GM18868 (cell line): Measurements from ENCODE around the gene CEP131.

Source experiments
- ATAC-seq: cut with Tn5 transposase; IDR thresholded peaks from one replicate; pipeline ENCODE4 v1.9.1; 2021; ENCODE audit warnings: mild to moderate bottlenecking, moderate library complexity; ENCODE audit not compliant: unreplicated experiment

CEP131 gene

GRCh38 chr17:81222906-81223761, at the start of gene CEP131:
TSS of gene CEP131 (minus strand) at chr17:81222965. CDS start at chr17:81220056, 2,909 bp downstream.
- peak; percentile 88 for ATAC-seq

DNA sequence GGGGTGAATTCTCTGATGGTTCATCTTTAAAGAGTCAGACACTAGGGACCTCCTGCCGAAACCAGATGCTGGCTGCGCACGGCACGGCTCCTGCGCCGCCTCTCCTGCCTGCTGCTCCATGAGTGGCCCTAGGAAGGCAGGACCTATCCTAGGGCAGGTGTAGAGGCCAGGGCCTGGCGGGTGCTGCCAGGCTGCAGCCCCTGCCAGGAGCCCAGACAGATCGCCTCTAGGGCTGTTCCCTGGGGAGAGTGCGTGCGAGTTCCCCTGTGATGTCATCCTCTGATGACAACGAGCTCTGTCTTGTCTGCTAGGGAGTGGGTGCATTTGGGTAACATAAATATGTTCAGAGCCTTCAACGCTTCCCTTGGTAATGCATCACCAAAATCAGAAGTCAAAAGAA, 48.5 kb upstream of the CEP131 start:
- ATAC-seq = no peak

DNA sequence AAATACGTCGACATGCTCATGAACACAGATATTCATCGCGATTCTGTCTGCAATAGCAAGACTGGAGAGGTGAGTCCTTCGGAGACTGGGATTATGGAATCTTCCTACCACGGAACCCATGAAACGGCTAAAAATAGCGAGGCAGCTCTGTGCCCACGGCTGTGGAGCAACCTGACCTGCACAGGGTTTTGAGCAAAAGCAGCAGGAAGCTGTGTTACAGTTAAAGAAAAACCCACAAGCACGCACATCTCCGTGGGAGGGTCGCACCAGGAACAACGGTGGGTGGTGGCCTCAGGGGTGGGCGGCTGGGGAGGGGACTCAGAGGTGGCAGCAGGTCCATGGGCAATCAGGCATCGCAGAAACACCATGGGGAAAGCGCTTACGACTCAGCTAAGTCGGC, 47.5 kb upstream of the CEP131 start:
- no peak for ATAC-seq

DNA sequence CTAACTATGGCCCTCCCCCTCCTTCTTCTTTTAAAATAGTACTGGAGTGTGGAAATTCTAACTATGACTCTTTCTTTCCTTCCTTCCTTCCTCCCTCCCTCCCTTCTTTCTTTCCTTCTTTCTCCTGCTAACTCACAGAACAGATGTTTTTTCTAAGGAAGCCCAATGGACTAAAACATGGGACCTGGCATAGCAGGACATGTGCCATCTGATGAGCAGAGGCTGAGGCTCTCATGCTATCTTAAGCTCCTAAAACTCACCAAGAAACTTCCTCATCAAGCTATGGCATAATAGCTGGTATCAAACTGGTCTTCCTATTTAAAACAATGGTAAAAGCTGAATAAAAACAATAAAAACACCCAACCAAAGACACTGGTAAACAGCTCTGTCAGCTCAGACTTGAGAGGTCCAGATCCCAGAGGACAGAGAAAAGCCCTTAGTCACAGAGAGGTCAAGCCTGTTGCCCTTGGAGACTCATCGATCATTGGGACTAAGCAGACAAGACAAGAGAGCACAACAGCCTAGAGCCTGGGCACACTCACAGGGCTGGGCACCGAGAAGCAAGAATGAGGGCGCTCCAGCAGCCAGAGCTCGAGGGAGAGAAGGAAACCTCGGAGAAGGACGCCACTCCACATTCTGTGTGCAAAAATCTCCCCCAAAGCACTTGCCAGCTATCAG, 44.8 kb upstream of the CEP131 start:
- ATAC-seq = no peak

DNA sequence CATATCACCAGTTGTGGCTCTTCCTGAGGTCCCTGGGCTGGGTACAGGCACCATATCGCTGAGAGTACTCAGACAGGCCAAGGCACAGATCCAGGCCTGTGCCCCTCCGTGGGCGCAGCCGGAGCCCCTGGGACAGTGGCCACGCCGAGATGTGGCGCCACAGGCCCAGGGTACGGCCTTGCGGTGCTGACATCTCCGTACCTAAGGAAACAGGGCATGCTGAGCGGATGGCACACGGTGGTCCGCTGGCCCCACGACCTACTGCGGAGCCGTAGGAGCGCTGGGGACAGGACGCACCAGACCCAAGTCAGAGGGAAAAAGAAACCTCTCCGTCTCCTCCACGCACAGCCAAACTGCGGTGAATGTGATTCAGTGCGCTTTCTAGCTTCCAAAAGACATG, 42.8 kb upstream of the CEP131 start:
- no peak for ATAC-seq

- no peak for ATAC-seq
Observed at GRCh38 chr17:81264640-81265039, 41.9 kb upstream of the CEP131 start.

DNA sequence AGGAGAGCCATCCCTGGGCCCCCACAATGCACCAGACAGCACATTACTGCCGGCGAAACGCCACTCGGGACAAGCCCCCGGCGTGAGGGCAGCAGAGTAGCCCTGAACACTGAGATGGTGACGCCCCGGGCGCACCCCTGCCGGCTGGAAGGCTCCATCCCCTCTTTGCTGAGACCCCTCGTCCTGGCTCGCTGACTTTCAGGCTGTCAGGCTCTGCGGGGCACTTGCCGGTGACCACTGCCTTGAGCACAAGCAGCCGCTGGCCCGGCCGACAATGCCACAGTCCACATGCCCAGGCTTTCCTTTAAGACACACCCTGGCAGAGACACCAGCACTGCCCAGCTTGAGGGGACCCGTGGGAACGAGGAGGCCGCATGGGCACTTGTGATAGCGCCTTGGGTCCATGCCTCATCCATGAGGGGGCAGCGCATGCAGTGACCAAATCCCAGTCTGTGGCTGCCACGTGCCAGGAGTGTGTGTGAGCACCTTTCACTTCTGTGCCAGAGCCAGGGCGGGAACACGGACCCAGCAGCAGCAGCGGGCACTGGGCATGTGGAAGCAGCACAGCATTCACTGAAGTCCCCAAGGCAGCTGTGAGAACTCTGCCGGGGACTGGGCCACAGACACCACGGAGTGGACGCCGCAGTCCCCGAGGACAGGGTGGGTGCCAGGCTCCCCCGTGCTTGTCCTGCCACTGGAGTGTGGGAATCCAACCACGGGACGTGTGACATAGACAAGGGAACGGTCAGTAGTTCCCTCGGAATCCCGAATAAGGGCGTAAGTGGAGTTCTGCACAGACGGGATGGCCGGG, 40.8 kb upstream of the CEP131 start:
- no peak for ATAC-seq

DNA sequence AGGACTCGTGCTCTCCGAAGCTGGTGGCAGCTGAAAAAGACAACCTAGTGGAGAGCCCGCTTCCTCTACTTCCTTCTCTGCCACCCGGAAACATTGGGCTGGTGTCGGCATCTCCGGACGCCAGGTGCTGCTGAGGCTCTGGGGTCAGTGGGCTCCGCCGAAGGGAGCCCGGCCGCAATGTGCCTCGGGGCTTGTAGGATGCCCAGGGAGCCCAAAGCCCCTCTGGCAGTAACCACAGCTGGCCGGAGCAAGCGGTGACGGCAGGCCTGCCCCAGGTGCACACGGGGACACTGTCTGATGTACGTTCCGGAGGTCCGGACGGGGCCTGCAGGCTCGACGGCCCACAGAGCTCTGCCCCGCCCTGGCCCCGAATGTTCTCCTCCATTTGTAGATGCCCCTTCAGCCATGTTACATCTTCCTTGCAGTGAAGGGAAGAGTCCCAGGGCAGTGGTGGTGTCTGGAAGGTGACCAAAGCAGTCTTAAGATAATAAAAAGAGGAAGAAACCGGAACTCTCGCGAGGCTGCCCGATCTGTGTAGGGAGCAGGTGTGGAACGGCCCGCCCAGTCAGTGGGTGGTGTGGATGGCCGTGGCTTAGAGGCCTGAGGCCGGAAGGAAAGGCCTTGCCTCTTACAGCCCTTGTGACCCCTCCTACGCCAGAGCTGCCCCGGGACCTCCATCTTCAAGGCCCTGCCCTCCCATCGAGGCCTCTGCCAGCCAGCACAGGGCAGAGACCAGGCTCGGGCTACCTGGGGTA, 39.0 kb upstream of the CEP131 start:
- ATAC-seq = no peak

DNA sequence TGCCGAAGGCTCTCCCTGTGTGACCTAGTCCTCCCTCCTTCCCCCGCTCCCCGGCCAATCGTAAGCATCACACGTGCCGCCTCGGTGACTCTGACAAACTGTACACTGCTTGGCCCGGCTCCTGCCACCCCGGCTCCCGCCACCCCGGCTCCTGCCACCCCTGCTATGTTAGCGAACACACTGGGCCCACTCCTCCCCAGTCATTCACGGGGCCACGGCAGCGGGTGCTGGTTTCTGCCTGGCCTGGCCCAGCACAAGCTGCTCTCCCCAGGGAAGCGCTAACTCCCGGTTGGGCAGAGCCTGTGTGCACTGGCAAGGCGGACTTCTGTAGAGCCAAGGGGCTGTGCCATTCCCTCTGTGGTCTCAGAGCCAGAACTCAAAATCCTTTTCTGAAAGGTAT, 38.3 kb upstream of the CEP131 start:
- no peak for ATAC-seq

- no peak for ATAC-seq
Observed at GRCh38 chr17:81260641-81261040, 37.9 kb upstream of the CEP131 start.

DNA sequence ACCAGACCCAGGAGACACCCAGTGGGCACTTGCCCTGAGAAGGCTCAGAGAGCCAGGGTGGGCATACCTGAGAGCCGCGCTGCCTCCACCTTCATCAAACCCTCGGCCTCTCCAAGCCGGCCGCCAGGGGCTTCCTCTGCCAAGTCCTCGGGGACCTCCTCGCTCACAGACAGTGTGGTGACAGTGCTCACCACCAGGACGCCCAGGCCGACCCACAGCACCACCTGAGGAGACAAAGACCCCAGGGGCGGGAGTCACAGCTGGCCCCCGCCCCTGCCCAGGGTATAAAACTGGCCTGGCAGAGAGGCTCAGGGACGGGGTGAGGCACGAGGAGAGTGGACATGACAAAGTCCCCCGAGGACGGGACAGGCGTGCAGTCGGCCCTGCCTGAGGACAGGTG, 37.4 kb upstream of the CEP131 start:
- no peak for ATAC-seq

DNA sequence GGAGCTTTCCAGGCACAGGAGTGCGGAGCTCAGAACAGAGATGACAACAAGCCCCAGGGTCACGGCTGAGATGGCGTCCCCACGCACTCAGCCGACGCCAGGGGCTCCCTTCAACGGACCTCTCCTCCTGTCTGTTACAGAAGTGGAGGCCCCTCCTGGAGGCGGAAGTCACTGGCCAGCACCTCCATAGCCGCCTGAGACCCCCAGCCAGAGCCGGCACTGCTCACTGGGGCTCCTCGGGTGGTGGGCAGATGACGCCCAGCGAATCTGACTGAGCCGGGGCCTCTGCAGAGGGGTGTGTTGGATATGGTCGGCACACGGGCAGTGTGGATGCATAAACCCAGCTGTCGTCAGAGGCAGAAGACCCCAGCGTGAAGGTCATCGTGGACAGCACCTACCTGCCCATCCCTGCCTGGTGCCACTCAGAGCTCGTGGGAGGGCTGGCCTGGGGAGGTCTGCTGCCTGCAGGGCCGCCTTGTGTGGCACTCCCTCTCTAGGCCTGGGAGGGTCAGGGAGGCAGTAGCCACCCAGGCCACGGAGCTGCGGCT, 36.4 kb upstream of the CEP131 start:
- no peak for ATAC-seq

GRCh38 chr17:81258292-81258691, 35.5 kb upstream of the CEP131 start:
- ATAC-seq = no peak

GRCh38 chr17:81257533-81257932, 34.8 kb upstream of the CEP131 start:
- no peak for ATAC-seq

DNA sequence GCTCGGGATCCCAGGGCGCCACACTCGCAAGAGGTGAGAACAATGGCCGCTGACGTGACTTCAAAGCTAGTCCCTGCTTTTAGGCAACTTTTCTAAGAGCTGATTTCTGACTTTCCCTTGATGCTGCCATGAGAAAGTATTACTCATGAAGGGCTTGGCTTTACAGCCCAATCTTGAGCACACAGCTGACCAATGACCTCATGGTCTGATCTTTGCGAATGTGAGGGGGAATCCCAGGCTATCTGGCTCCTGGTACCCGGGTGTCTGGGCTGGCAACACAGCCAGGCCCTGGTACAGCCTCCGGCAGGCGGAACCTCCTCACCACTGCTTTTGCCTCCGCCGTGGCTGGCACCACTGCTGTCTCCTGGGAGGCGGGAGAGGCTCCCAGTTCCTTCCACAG, 33.9 kb upstream of the CEP131 start:
- ATAC-seq = no peak

- ATAC-seq = no peak
Observed at GRCh38 chr17:81254955-81255717, 32.4 kb upstream of the CEP131 start.

DNA sequence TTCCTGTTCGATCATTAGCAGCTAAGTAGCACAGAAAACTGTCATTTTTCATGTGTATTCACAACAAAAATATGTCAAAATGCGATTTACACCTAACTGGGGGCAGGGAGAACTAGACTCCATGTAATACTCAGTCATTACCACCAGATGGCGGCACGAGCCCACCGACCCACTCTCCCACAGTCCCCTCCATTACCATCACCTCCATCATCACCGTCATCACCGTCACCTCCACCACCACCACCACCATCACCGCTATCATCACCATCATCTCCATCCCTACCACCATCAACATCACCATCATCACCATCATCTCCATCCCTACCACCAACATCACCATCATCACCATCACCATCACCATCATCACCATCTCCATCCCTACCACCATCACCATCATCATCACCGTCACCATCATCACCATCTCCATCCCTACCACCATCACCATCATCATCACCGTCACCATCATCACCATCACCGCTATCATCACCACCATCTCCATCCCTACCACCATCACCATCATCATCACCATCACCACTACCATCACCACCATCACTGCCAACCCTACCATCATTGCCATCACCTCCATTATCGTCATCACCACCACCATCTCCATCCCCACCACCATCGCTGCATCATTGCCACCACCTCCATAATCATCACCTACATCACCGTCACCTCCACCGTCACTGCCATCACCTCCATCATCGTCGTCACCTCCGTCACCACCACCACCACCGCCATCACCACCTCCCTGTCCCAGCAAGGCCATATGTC, 30.8 kb upstream of the CEP131 start:
- no peak for ATAC-seq

GRCh38 chr17:81252987-81253329, 30.2 kb upstream of the CEP131 start:
- ATAC-seq = no peak

DNA sequence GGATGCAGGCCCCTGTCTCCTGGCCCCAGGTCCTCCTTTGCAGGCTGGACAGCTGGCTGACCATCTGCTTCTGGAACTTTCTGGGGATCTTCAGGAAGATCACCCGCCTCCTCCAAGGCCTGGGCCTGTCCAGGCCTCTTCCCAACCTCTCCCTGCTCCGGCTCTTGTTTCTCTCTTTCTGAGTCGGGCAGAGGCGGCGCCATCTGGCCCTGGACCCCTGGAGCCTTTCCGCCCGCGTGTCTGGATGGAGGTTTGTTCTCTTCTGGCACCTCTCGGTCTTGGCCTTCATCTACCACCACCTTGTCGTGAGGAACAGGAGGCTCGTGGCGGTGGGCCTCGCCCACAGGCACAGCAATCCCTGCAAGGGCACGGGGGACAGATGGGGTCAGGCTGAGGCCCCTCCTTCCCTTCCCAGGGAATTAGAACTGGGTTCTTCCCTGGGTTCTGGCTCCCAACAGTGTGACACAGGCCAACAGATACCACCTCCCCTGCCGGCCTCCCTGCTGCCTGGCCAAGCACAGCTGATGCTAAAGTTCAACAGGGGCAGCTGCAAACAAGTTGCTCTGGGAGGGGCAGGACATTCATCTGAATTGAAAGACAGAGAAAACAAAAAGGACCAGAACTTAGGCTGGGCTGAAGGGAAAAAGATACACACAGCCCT, 29.7 kb upstream of the CEP131 start:
- ATAC-seq = no peak
